Fibroblast of skin of scalp (primary cell): ENCODE data around the gene RAPGEF1.
A peak's percentile ranks its signal among the peaks of the same experiment; 100 is the strongest.

Experiments
- DNase-seq: peaks from one replicate; pipeline ENCODE4 v3.0.0-alpha.2; 2013

Gene RAPGEF1

GRCh38 chr9:131582466-131583336, 157.2 kb downstream of the RAPGEF1 start:
- no peak for DNase-seq

DNA sequence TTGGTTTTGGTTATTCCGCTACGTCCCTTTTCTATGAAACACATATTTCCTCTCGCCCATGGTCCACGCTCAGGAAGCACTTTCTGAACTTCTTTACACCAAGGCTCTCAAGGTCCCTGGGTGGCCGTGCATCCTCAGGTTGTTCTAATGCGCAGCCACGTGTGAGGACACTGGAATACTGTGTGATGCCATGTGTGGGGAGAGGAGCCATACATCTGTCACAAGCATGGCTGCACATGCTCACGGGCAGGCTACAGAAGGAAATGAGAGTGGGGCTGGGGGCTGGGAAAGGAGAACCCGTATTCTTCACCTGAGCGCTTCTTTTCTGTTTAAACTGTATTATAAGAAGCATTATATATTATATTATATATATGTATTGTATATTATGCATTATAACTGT, 157.8 kb downstream of the RAPGEF1 start:
- DNase-seq: no peak

- DNase-seq: no peak
These were observed 159.5 kb downstream of the RAPGEF1 start for GRCh38 chr9:131580358-131580757.

DNA sequence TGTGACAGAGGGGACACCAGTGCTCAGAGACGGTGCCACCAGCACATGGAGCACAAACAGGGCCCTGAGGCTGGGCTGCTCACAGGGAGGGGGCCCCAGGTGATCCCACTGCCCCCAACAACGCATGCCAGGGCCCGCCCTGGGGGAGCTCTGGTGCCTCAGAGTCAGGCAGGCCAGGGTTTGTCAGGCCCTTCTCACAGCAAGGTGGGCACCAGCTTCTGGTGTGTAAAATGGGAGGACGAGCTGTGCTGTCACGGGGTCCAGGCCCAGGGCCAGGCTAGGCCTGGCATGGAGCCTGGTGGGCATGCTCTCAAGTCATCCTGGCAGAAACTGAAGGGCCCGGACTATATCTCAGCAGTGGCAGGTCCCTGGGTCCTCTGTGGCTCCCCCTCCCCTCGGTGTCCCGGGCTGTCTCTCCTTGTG, 160.1 kb downstream of the RAPGEF1 start:
- no peak for DNase-seq

- DNase-seq: no peak
These were observed 161.0 kb downstream of the RAPGEF1 start for GRCh38 chr9:131578731-131579504.

DNA sequence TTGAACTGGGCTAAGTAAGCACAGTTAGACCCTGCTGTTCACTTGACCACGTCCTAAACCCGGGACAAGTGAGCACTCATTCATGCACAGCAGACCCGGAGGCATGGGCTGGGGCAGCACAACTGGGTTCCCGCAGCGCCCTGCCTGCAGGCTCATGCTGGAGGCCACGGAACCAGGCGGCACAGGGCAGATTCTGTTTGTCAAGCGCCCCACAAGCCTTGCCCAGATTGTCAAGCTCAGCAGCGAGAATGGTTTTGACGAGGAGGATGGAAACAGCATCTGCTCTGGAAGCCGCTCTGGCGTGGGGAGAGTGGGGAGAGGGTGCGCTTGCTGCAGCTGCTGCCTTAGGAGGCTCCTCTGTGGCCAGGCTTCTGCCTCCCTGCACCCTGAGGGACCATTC, 161.9 kb downstream of the RAPGEF1 start:
- no peak for DNase-seq

GRCh38 chr9:131577005-131578000, 162.6 kb downstream of the RAPGEF1 start:
- DNase-seq: no peak

GRCh38 chr9:131575946-131576853, 163.7 kb downstream of the RAPGEF1 start:
- DNase-seq: no peak

GRCh38 chr9:131574730-131575640, 164.9 kb downstream of the RAPGEF1 start:
- DNase-seq: no peak

- DNase-seq: no peak
These were observed 172.0 kb downstream of the RAPGEF1 start for GRCh38 chr9:131567910-131568309.

GRCh38 chr9:131566158-131566557, 173.7 kb downstream of the RAPGEF1 start:
- no peak for DNase-seq

DNA sequence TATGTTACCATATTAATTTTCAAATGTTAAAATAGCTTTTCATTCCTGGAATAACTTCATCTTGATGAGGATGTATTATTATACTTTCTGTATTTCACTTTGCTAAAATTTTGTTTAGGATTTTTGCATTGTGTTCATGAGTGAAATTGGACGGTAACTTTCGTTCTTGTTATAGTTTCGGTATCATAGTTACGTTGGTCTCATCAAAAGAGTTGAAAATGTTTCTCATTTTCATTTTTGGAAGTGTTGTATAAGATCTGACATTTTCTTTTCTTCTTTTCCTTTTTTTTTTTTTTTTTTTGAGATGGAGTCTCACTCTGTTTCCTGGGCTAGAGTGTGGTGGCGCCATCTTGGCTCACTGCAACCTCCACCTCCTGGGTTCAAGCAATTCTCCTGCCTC, 174.5 kb downstream of the RAPGEF1 start:
- no peak for DNase-seq

- DNase-seq: peak; percentile 42
These were observed 177.6 kb downstream of the RAPGEF1 start for GRCh38 chr9:131562032-131562959.

DNA sequence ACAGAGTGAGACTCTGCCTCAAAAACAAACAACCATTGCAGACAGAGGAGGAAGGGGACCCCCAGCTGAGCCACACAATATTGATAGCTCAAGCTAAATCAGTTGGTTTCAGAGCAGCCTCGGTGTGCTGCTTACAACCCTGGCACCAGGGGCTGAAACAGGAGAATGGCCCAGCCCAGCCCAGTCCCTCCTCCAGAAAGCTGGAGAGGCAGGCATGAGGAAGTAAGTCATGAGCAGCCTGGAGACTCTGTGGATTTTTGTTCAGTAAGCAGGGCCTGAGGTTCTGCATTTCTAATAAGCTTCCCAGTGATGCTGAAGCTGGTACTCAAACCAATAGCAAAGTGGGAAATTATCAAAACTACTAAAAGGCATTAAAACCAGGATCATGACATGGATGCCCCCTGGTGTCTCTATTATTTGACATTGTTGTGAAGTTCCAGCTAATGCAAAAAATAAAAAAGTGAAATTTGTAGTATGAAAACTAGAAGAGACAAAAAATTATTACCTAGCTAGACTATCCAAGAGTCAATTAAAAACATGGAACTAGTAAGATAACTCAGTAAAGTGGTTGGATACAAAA, 180.4 kb downstream of the RAPGEF1 start:
- DNase-seq: no peak

DNA sequence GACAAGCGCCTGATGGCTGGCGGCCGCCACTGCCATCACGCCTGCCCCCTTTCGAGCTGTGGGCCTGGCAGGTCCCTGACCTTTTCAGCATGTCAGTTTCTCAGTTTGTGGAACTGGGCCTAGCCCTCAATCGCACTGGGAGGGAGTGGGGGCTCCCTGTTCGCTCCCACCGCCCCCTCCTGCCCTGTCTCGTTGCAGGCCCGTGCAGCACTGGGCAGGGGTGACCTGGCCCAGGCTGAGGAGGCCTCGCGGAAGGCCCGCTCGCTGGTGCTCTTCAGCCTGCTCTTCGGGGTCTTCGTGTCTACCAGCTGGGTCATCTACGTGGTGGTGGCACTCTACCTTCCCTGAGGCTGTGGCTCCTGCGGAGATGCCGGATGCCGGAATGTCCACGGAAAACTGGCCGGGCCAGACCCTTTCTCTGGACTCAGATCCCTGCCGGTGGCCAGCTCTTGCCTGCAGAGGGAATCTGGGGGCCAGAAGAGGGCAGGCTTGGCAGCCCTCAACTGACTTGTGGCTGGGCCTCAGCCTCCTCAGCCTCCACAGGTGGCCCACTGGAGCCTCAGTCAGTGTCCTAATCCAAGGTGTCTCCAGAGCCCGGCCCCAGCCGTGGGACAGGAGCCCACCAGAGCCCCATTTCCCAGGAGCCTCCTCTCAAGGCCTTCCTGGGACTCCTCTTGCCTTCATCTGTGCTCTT, 181.9 kb downstream of the RAPGEF1 start:
- no peak for DNase-seq

DNA sequence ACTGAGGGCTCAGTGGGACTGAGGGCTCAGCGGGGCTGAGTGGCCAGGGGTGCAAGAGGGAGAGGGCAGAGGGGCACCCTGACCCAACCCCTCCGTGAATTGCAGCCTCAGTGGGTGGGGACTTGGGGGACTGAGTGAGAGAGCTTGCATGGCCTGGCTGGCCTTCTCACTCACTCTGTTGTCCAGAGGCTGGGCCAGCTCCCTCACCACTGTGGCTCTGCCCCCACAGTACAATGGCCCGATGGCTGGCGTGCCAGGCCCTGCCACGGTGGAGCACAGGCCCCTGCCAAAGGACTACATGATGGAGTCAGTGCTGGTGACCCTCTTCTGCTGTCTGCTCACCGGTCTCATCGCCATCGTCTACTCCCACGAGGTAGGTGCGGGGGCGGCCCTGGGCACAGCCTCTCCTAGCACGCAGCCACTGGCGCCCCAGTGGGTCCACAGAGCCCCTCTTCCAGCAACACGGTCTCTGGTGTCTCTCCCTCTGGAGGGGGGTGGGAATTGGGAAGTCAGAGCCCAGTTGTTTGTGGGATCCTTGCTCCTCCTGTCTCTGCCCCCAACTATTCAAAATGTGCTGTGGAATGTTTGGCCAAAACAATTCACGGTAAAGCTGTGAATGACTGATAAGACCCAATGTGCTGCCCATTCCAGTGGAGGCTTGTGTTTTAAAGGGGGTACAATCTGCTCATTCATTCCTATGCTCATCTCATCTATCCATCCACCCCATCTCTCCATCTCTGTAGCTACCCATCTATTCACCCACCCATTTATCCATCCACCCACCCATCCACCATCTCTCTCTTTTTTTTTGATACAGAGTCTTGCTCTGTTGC, 183.8 kb downstream of the RAPGEF1 start:
- no peak for DNase-seq

GRCh38 chr9:131554843-131555351, 185.0 kb downstream of the RAPGEF1 start:
- no peak for DNase-seq
